Upper lobe of right lung (tissue), 1 donor: Measurements from ENCODE around the gene MAML3. TPM values are rescaled to one million over a fixed set of nuclear protein-coding genes. Genes with fewer than 3 reads are reported as not detected.
A peak's percentile ranks its signal among the peaks of the same experiment; 100 is the strongest.

Experiments used
- ATAC-seq: fragments of 200-7000 bp; cut with Tn5 transposase; one replicate; pipeline ENCODE4 v1.9.1; 2020; ENCODE audit warnings: mild to moderate bottlenecking, moderate library complexity
- DNase-seq: peaks from one replicate; pipeline ENCODE4 v3.0.0-alpha.2; 2020
- H3K27ac ChIP-seq: fragments of 200-600 bp; one replicate; pipeline ENCODE4 v1.8.0; 2022
- H3K27me3 ChIP-seq: fragments of 200-600 bp; one replicate; pipeline ENCODE4 v1.8.0; 2022; ENCODE audit warnings: mild to moderate bottlenecking
- H3K36me3 ChIP-seq: fragments of 200-600 bp; one replicate; pipeline ENCODE4 v1.8.0; 2022
- H3K4me1 ChIP-seq: fragments of 200-600 bp; one replicate; pipeline ENCODE4 v1.8.0; 2022
- H3K4me3 ChIP-seq: fragments of 200-600 bp; one replicate; pipeline ENCODE4 v1.8.0; 2022; ENCODE audit warnings: mild to moderate bottlenecking
- H3K9me3 ChIP-seq: fragments of 200-600 bp; one replicate; pipeline ENCODE4 v1.8.0; 2022
- CTCF ChIP-seq: fragments of 200-600 bp; IDR thresholded peaks from one replicate; pipeline ENCODE4 v1.8.0; 2022; ENCODE audit warnings: antibody characterized with exemption
- intact Hi-C: fragments of 100-400 bp; cut with DNase I; formaldehyde crosslinking; loops from one replicate; pipeline ENCODE4 v1.11.0; 2022
- total RNA-seq: library from RNA; stranded (reverse); fragmentation: NEBNext Ultra II Directional; extraction: Animal tissue kit (Norgen Biotek cat#: 25700); gene quantifications from one replicate; pipeline ENCODE4 v1.2.1, GENCODE V29; 2021
- donor health status: DM: no; HTN: yes; CAD: no; lungs with severe emphysema.

MAML3 gene
- total RNA-seq, 1 donor from 2014 or later: 13.1 TPM

GRCh38 chr4:140082391-140082755 lies 71.6 kb downstream of the MAML3 start:
- ATAC-seq (no peak), DNase-seq (no peak)
- Histone ChIP-seq H3K9me3 (no peaks in the 10 kb centered on the region), H3K4me1 (peaks cover 28% of the 10 kb centered on the region), H3K27ac (no peak overlapping the region), H3K36me3 (no peaks in the 10 kb centered on the region), H3K4me3 (no peak overlapping the region), H3K27me3 (no peaks in the 10 kb centered on the region)
- no peak for TF ChIP-seq CTCF
- intact Hi-C loops: no loop called here

- no peak overlapping the region for H3K4me3 ChIP-seq
- TF ChIP-seq CTCF: no peak
- H3K27me3 ChIP-seq: no peaks in the 10 kb centered on the region
- peaks cover 28% of the 10 kb centered on the region for H3K4me1 ChIP-seq
- no peak for ATAC-seq
- H3K9me3 ChIP-seq: no peaks in the 10 kb centered on the region
- no peaks in the 10 kb centered on the region for H3K36me3 ChIP-seq
- H3K27ac ChIP-seq: no peak overlapping the region
- DNase-seq: no peak
- intact Hi-C loops: no loop called here
These were observed 72.2 kb downstream of the MAML3 start for GRCh38 chr4:140081641-140082390.

GRCh38 chr4:140080883-140081282 lies 73.1 kb downstream of the MAML3 start:
- H3K4me1 ChIP-seq: peaks cover 24% of the 10 kb centered on the region

GRCh38 chr4:140078366-140078765 lies 75.6 kb downstream of the MAML3 start:
- intact Hi-C loops: no loop called here
- TF ChIP-seq CTCF: no peak
- H3K4me1 ChIP-seq: peaks cover 8% of the 10 kb centered on the region
- no peaks in the 10 kb centered on the region for H3K36me3 ChIP-seq
- DNase-seq (no peak), ATAC-seq (peak; percentile 73)
- H3K27ac ChIP-seq: no peak overlapping the region
- H3K27me3 ChIP-seq: no peaks in the 10 kb centered on the region
- no peaks in the 10 kb centered on the region for H3K9me3 ChIP-seq
- H3K4me3 ChIP-seq: no peak overlapping the region

More at GRCh38 chr4:140080883-140081282, 73.1 kb downstream of the MAML3 start:
- Histone ChIP-seq H3K27me3 (no peaks in the 10 kb centered on the region), H3K36me3 (no peaks in the 10 kb centered on the region), H3K9me3 (no peaks in the 10 kb centered on the region), H3K27ac (no peak overlapping the region), H3K4me3 (no peak overlapping the region)
- no peak for TF ChIP-seq CTCF
- DNase-seq (no peak), ATAC-seq (no peak)
- intact Hi-C loops: no loop called here

GRCh38 chr4:140076307-140076706 lies 77.7 kb downstream of the MAML3 start:
- H3K9me3 ChIP-seq: no peaks in the 10 kb centered on the region
- ATAC-seq (no peak), DNase-seq (no peak)
- no peaks in the 10 kb centered on the region for H3K36me3 ChIP-seq
- intact Hi-C loops: no loop called here
- H3K27me3 ChIP-seq: no peaks in the 10 kb centered on the region
- peaks cover 7% of the 10 kb centered on the region for H3K4me1 ChIP-seq
- H3K27ac ChIP-seq: no peak overlapping the region
- no peak overlapping the region for H3K4me3 ChIP-seq
- TF ChIP-seq CTCF: no peak
